HG02970 (cell line): ENCODE results near the gene DCDC2C.
"Not testable (repeated sequence)": the region's sequence is repeated elsewhere in the genome, so short reads cannot be mapped to it uniquely, and the experiment has no call there.

Experiments
- ATAC-seq: cut with Tn5 transposase; IDR thresholded peaks from one replicate; pipeline ENCODE4 v1.9.1; 2021; ENCODE audit warnings: mild to moderate bottlenecking, moderate library complexity, moderate number of reproducible peaks; ENCODE audit not compliant: unreplicated experiment, low FRiP score

DCDC2C gene

GRCh38 chr2:3806730-3807129 lies 103.4 kb downstream of the DCDC2C start:
- ATAC-seq = no peak

- no peak for ATAC-seq
Observed at GRCh38 chr2:3807853-3808252, 104.5 kb downstream of the DCDC2C start.

GRCh38 chr2:3814706-3815245 lies 111.4 kb downstream of the DCDC2C start:
- no peak for ATAC-seq

GRCh38 chr2:3817144-3817543 lies 113.8 kb downstream of the DCDC2C start:
- not testable (repeated sequence) for ATAC-seq

- ATAC-seq = no peak
Observed at GRCh38 chr2:3823748-3824147, 120.4 kb downstream of the DCDC2C start.

GRCh38 chr2:3827673-3828575 lies 124.5 kb downstream of the DCDC2C start:
- no peak for ATAC-seq

- no peak for ATAC-seq
Observed at GRCh38 chr2:3830796-3831195, 127.4 kb downstream of the DCDC2C start.

GRCh38 chr2:3837086-3837485 lies 133.7 kb downstream of the DCDC2C start:
- ATAC-seq = no peak

- ATAC-seq = no peak
Observed at GRCh38 chr2:3838348-3838747, 135.0 kb downstream of the DCDC2C start.

GRCh38 chr2:3839476-3839875 lies 136.1 kb downstream of the DCDC2C start:
- no peak for ATAC-seq

GRCh38 chr2:3840611-3841155 lies 137.3 kb downstream of the DCDC2C start:
- no peak for ATAC-seq

- ATAC-seq = no peak
Observed at GRCh38 chr2:3847397-3848052, 144.2 kb downstream of the DCDC2C start.

- ATAC-seq = no peak
Observed at GRCh38 chr2:3848776-3849175, 145.4 kb downstream of the DCDC2C start.

GRCh38 chr2:3849213-3849612 lies 145.8 kb downstream of the DCDC2C start:
- ATAC-seq = no peak

GRCh38 chr2:3857576-3857975 lies 154.2 kb downstream of the DCDC2C start:
- ATAC-seq = no peak

GRCh38 chr2:3864943-3865865 lies 161.8 kb downstream of the DCDC2C start:
- no peak for ATAC-seq

- ATAC-seq = no peak
Observed at GRCh38 chr2:3867469-3867868, 164.1 kb downstream of the DCDC2C start.

GRCh38 chr2:3868012-3868805 lies 164.8 kb downstream of the DCDC2C start:
- ATAC-seq = no peak

- no peak for ATAC-seq
Observed at GRCh38 chr2:3870222-3870621, 166.8 kb downstream of the DCDC2C start.
